HG03060 (cell line): ENCODE data around the gene ADIG.

Experiments
- ATAC-seq: cut with Tn5 transposase; IDR thresholded peaks from one replicate; pipeline ENCODE4 v1.9.1; 2021; ENCODE audit warnings: low read depth, moderate number of reproducible peaks; ENCODE audit not compliant: unreplicated experiment

Gene ADIG

GRCh38 chr20:38581013-38581412, at the start of gene ADIG:
Gene ADIG, plus strand, starts transcription at chr20:38581197. Its CDS starts 54 bp downstream, at chr20:38581251.
- ATAC-seq, result no peak

GRCh38 chr20:38534756-38535155, 46.2 kb upstream of the ADIG start:
- no peak for ATAC-seq

- no peak for ATAC-seq
Measured at GRCh38 chr20:38536310-38536709, 44.7 kb upstream of the ADIG start.

GRCh38 chr20:38537176-38537575, 43.8 kb upstream of the ADIG start:
- no peak for ATAC-seq

- ATAC-seq, result no peak
Measured at GRCh38 chr20:38538789-38539188, 42.2 kb upstream of the ADIG start.

GRCh38 chr20:38543014-38543906, 37.7 kb upstream of the ADIG start:
- ATAC-seq, result no peak

- ATAC-seq, result no peak
Measured at GRCh38 chr20:38545771-38546170, 35.2 kb upstream of the ADIG start.

GRCh38 chr20:38547288-38548085, 33.5 kb upstream of the ADIG start:
- ATAC-seq, result no peak

- ATAC-seq, result no peak
Measured at GRCh38 chr20:38548356-38549083, 32.5 kb upstream of the ADIG start.

- no peak for ATAC-seq
Measured at GRCh38 chr20:38550274-38550673, 30.7 kb upstream of the ADIG start.

- no peak for ATAC-seq
Measured at GRCh38 chr20:38551056-38551626, 29.9 kb upstream of the ADIG start.

GRCh38 chr20:38554986-38555385, 26.0 kb upstream of the ADIG start:
- ATAC-seq, result no peak

- no peak for ATAC-seq
Measured at GRCh38 chr20:38555395-38555794, 25.6 kb upstream of the ADIG start.

GRCh38 chr20:38557174-38557573, 23.8 kb upstream of the ADIG start:
- no peak for ATAC-seq

GRCh38 chr20:38558596-38559360, 22.2 kb upstream of the ADIG start:
- ATAC-seq, result no peak

GRCh38 chr20:38559764-38560163, 21.2 kb upstream of the ADIG start:
- no peak for ATAC-seq

- ATAC-seq, result no peak
Measured at GRCh38 chr20:38563802-38564431, 17.1 kb upstream of the ADIG start.

GRCh38 chr20:38564680-38565079, 16.3 kb upstream of the ADIG start:
- ATAC-seq, result no peak

- no peak for ATAC-seq
Measured at GRCh38 chr20:38566036-38566598, 14.9 kb upstream of the ADIG start.
